Lung (tissue), 12 donors: ENCODE results near the gene GNPTAB. TPM values are rescaled to one million over a fixed set of nuclear protein-coding genes. Genes with fewer than 3 reads are reported as not detected.
A peak's percentile ranks its signal among the peaks of the same experiment; 100 is the strongest.

Experiments
- ATAC-seq: fragments of 200-7000 bp; cut with Tn5 transposase; one replicate; pipeline ENCODE4 v1.9.1; 2020; ENCODE audit warnings: moderate number of reproducible peaks; ENCODE audit not compliant: insufficient read depth, low FRiP score
- DNase-seq, 3 donors: peaks; one replicate each; pipeline ENCODE4 v3.0.0-alpha.2; 2013 to 2017
- H3K27ac ChIP-seq, 2 donors: one replicate each; pipeline ENCODE4 v1.5.1; 2013; ENCODE audit warnings: mild to moderate bottlenecking in 2 of 2, moderate library complexity in 2 of 2, control low read depth in 1 of 2, inconsistent platforms in 1 of 2, low read depth in 1 of 2, low read length in 1 of 2
- H3K27me3 ChIP-seq, 3 donors: one replicate each; pipeline ENCODE4 v1.5.1; 2013; ENCODE audit warnings: low read length in 2 of 3; ENCODE audit not compliant: control insufficient read depth in 3 of 3, insufficient read depth in 3 of 3
- H3K36me3 ChIP-seq, 4 donors: one replicate each; pipeline ENCODE4 v1.5.1; 2013; ENCODE audit warnings: low read length in 4 of 4, mild to moderate bottlenecking in 1 of 4, moderate library complexity in 1 of 4; ENCODE audit not compliant: control insufficient read depth in 4 of 4, insufficient read depth in 4 of 4
- H3K4me1 ChIP-seq, 5 donors: one replicate each; pipeline ENCODE4 v1.5.1; 2013; ENCODE audit warnings: low read length in 5 of 5, mild to moderate bottlenecking in 2 of 5, moderate library complexity in 1 of 5; ENCODE audit not compliant: control insufficient read depth in 5 of 5, insufficient read depth in 5 of 5
- H3K4me3 ChIP-seq: one replicate; pipeline ENCODE4 v1.5.1; 2013; ENCODE audit warnings: mild to moderate bottlenecking, control low read depth, moderate library complexity
- H3K9ac ChIP-seq, 2 donors: one replicate each; pipeline ENCODE4 v1.5.1; 2013; ENCODE audit warnings: low read length in 2 of 2, control low read depth in 1 of 2; ENCODE audit not compliant: insufficient read depth in 1 of 2
- H3K9me3 ChIP-seq, 4 donors: one replicate each; pipeline ENCODE4 v1.5.1; 2013; ENCODE audit warnings: low read length in 3 of 4, mild to moderate bottlenecking in 1 of 4, moderate library complexity in 1 of 4; ENCODE audit not compliant: control insufficient read depth in 4 of 4, insufficient read depth in 3 of 4
- CTCF ChIP-seq: IDR thresholded peaks from 2 replicates; pipeline ENCODE4 v1.5.1; 2012; ENCODE audit warnings: mild to moderate bottlenecking; ENCODE audit errors: control extremely low read depth, extremely low read depth
- WGBS, 2 donors: extraction: QIAGEN DNeasy Blood & Tissue Kit; methylation state at CpG; one replicate each; pipeline ENCODE4 v1.1.7; 2013; 5-methylcytosine and 5-hydroxymethylcytosine counted together
- polyA plus RNA-seq, 2 donors: library from polyadenylated mRNA; stranded (reverse); fragments of 200-250 nt; gene quantifications; one replicate each; pipeline ENCODE4 v1.2.1, GENCODE V29; 2013
- total RNA-seq, 2 donors: library from RNA; depleted of rRNA in 1 of 2; stranded (reverse); fragments of >200 nt in 1 of 2; gene quantifications; one replicate each; pipeline ENCODE4 v1.2.1, GENCODE V29; 2014 to 2021
- donor health status: control.
- donor health status: control.
- donor health status: Bipolar disorder and iron deficiency.
- donor health status: healthy.
- donor health status: DM: yes; HTN: yes; CAD: no.

The GNPTAB gene
- total and polyA plus RNA-seq, 4 donors = 14.8 to 74.3 (median 39.9) TPM

- H3K9ac ChIP-seq = no peak overlapping the region
- no peak overlapping the region for H3K4me3 ChIP-seq
- H3K9me3 ChIP-seq = no peaks in the 10 kb centered on the region
- no peaks in the 10 kb centered on the region for H3K4me1 ChIP-seq
- no peak for TF ChIP-seq CTCF
- ATAC-seq = no peak
- H3K27ac ChIP-seq = no peak overlapping the region
- WGBS, 2 donors = 83 to 86% methylated on average over 5 of the region's 5 CpGs
- DNase-seq = no peak
- H3K27me3 ChIP-seq = no peaks in the 10 kb centered on the region
- no peaks in the 10 kb centered on the region for H3K36me3 ChIP-seq
These were observed 14.5 kb upstream of the GNPTAB start for GRCh38 chr12:101845137-101845711.

GRCh38 chr12:101841069-101841468, 10.3 kb upstream of the GNPTAB start:
- Histone ChIP-seq H3K4me1 (peaks cover 0 to 2% (median 0%) of the 10 kb centered on the region in 5 donors), H3K9ac (no peak overlapping the region), H3K36me3 (no peaks in the 10 kb centered on the region), H3K9me3 (no peaks in the 10 kb centered on the region), H3K4me3 (no peak overlapping the region), H3K27ac (no peak overlapping the region), H3K27me3 (no peaks in the 10 kb centered on the region)
- ATAC-seq (no peak), DNase-seq (no peak)
- no peak for TF ChIP-seq CTCF
- WGBS, 2 donors = 91 to 93% methylated on average over 4 of the region's 4 CpGs

GRCh38 chr12:101839324-101840283, 8.8 kb upstream of the GNPTAB start:
- Histone ChIP-seq H3K9ac (no peak overlapping the region), H3K36me3 (no peaks in the 10 kb centered on the region), H3K4me1 (peaks cover 0 to 2% (median 0%) of the 10 kb centered on the region in 5 donors), H3K27me3 (no peaks in the 10 kb centered on the region), H3K27ac (no peak overlapping the region), H3K4me3 (no peak overlapping the region), H3K9me3 (no peaks in the 10 kb centered on the region)
- ATAC-seq = no peak
- 31 to 32% methylated on average over 6 of the region's 6 CpGs for WGBS, 2 donors
- DNase-seq = peak; percentile 60 to 76 (median 63)
- TF ChIP-seq CTCF = peak; percentile 83
